Activated CD8-positive, alpha-beta T cell treated with anti-CD3 and anti-CD28 coated beads for 36 hours (primary cell): Measurements from ENCODE around the gene ARIH2. TPM values are rescaled to one million over a fixed set of nuclear protein-coding genes. Genes with fewer than 3 reads are reported as not detected.

Experiments
- ATAC-seq: fragments of 200-7000 bp; cut with Tn5 transposase; one replicate; pipeline ENCODE4 v1.10.0; 2021; ENCODE audit warnings: mild to moderate bottlenecking, moderate library complexity
- CTCF ChIA-PET: fragments of 350-600 bp; sonication (Branson Sonifier 250); formaldehyde crosslinking; loops from one replicate; lab custom pipeline; 2021; ENCODE audit warnings: antibody characterized with exemption; lab: Charles Lee
- POLR2A ChIA-PET: fragments of 350-600 bp; sonication (Branson Sonifier 250); formaldehyde crosslinking; loops from one replicate; lab custom pipeline; 2021; ENCODE audit warnings: antibody characterized with exemption; lab: Charles Lee
- DNase-seq: peaks from one replicate; pipeline ENCODE4 v3.0.0-alpha.2; 2020
- H3K27ac Mint-ChIP-seq: one replicate; pipeline ENCODE4 v1.8.0; 2021; ENCODE audit warnings: mild to moderate bottlenecking, mixed read lengths
- H3K27me3 Mint-ChIP-seq: one replicate; pipeline ENCODE4 v1.8.0; 2021; ENCODE audit warnings: mixed read lengths
- H3K36me3 Mint-ChIP-seq: one replicate; pipeline ENCODE4 v1.8.0; 2021; ENCODE audit warnings: low read depth, mixed read lengths
- H3K4me1 Mint-ChIP-seq: one replicate; pipeline ENCODE4 v1.8.0; 2021; ENCODE audit warnings: low read depth, mixed read lengths
- H3K4me3 Mint-ChIP-seq: one replicate; pipeline ENCODE4 v1.8.0; 2021; ENCODE audit warnings: mild to moderate bottlenecking, moderate library complexity, mixed read lengths
- H3K9me3 Mint-ChIP-seq: one replicate; pipeline ENCODE4 v1.8.0; 2021; ENCODE audit warnings: mixed read lengths
- CTCF ChIP-seq: fragments of 200-600 bp; IDR thresholded peaks from one replicate; pipeline ENCODE4 v1.8.0; 2022; ENCODE audit warnings: antibody characterized with exemption, mild to moderate bottlenecking
- intact Hi-C: fragments of 100-400 bp; cut with micrococcal nuclease; formaldehyde crosslinking; loops from one replicate; pipeline ENCODE4 v1.10.0; 2022
- total RNA-seq, 2 experiments: library from RNA; stranded (reverse); gene quantifications; one replicate each; pipeline ENCODE4 v1.2.3, GENCODE V29; 2021

The ARIH2 gene
- total RNA-seq, 2 experiments from 2014 or later, result 98.2 to 115 TPM

GRCh38 chr3:48999085-48999858 is 80.6 kb downstream of the ARIH2 start:
- CTCF ChIA-PET, result no interaction called here
- H3K27ac Mint-ChIP-seq, result no peak overlapping the region

GRCh38 chr3:49001155-49001554 is 82.5 kb downstream of the ARIH2 start:
- no peak overlapping the region for H3K27ac Mint-ChIP-seq
- no peaks in the 10 kb centered on the region for H3K36me3 Mint-ChIP-seq
- no peaks in the 10 kb centered on the region for H3K4me1 Mint-ChIP-seq
- POLR2A ChIA-PET, result interaction anchor here (0.6 to 1.4 kb wide), 4 partner anchors 9 to 272 kb away, joined by 3 to 6 read pairs (median 5); no protein-coding TSS in a partner anchor
- intact Hi-C loops, result no loop called here
- no peaks in the 10 kb centered on the region for H3K27me3 Mint-ChIP-seq
- no peaks in the 10 kb centered on the region for H3K9me3 Mint-ChIP-seq
- ATAC-seq, result no peak
- CTCF ChIA-PET, result interaction anchor here (1.2 to 2.1 kb wide), 3 partner anchors 13 to 16 kb away, joined by 3 to 9 read pairs (median 4); no protein-coding TSS in a partner anchor
- TF ChIP-seq CTCF, result no peak
- H3K4me3 Mint-ChIP-seq, result no peak overlapping the region
- no peak for DNase-seq

More at GRCh38 chr3:48999085-48999858, 80.6 kb downstream of the ARIH2 start:
- ATAC-seq (no peak), DNase-seq (no peak)
- no peak for TF ChIP-seq CTCF
- Mint-ChIP-seq H3K4me3 (no peak overlapping the region), H3K36me3 (peaks cover 1% of the 10 kb centered on the region), H3K27me3 (no peaks in the 10 kb centered on the region), H3K9me3 (no peaks in the 10 kb centered on the region), H3K4me1 (peaks cover 7% of the 10 kb centered on the region)
- POLR2A ChIA-PET, result no interaction called here
- intact Hi-C loops, result no loop called here

GRCh38 chr3:49004352-49005302 is 86.0 kb downstream of the ARIH2 start:
- POLR2A ChIA-PET, result interaction anchor here (1.2 to 7.1 kb wide), 4 partner anchors 8 to 24 kb away, joined by 3 to 200 read pairs (median 18); partner anchors contain the start of genes DALRD3, IMPDH2, NDUFAF3 and P4HTM
- Mint-ChIP-seq H3K9me3 (no peaks in the 10 kb centered on the region), H3K4me1 (peaks cover 14% of the 10 kb centered on the region), H3K27me3 (no peaks in the 10 kb centered on the region), H3K27ac (no peak overlapping the region), H3K36me3 (peaks cover 10% of the 10 kb centered on the region), H3K4me3 (no peak overlapping the region)
- CTCF ChIA-PET, result interaction anchor here (1.7 kb wide), 1 partner anchor 17 kb away, joined by 7 read pairs; no protein-coding TSS in a partner anchor
- DNase-seq, result no peak
- no peak for TF ChIP-seq CTCF
- ATAC-seq, result no peak
- intact Hi-C loops, result no loop called here

DNA sequence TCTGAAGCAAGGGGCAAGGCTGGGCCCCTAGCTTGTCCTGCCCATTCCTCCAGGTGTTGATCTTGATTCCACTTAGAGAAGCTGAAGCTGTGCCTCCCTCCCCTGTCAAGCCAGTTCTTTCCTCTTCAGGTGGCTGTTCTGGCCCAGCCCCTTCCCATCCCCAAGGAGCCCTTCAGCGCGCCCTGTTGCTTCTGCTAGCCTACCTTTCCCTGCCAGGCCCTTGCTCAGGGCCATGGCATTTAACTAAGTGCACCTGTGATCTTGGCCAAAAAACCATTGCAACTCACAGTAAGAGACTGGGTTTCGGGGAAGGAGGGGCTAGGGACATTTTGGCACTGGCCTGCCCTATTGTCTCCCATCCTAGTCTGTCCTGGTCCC is 86.7 kb downstream of the ARIH2 start:
- H3K36me3 Mint-ChIP-seq, result peaks cover 10% of the 10 kb centered on the region
- H3K9me3 Mint-ChIP-seq, result no peaks in the 10 kb centered on the region
- no peak for TF ChIP-seq CTCF
- no peak for DNase-seq
- CTCF ChIA-PET, result interaction anchor here (1.7 kb wide), 1 partner anchor 17 kb away, joined by 7 read pairs; no protein-coding TSS in a partner anchor
- H3K27ac Mint-ChIP-seq, result no peak overlapping the region
- intact Hi-C loops, result no loop called here
- no peak overlapping the region for H3K4me3 Mint-ChIP-seq
- H3K4me1 Mint-ChIP-seq, result peaks cover 14% of the 10 kb centered on the region
- ATAC-seq, result no peak
- H3K27me3 Mint-ChIP-seq, result no peaks in the 10 kb centered on the region
- POLR2A ChIA-PET, result interaction anchor here (1.2 to 7.1 kb wide), 5 partner anchors 9 to 23 kb away, joined by 3 to 200 read pairs (median 27); partner anchors contain the start of genes DALRD3, IMPDH2, NDUFAF3 and P4HTM
